Right lung (tissue), 5 donors: ENCODE results near the gene WRAP53. TPM values are rescaled to one million over a fixed set of nuclear protein-coding genes. Genes with fewer than 3 reads are reported as not detected.

Source experiments
- DNase-seq, 2 donors: peaks; one replicate each; pipeline ENCODE4 v3.0.0-alpha.2; 2013
- polyA plus RNA-seq, 5 donors: library from polyadenylated mRNA; unstranded; fragments of 120-200 nt; gene quantifications; one replicate each; pipeline versions ENCODE4 v1.2.1 to v1.2.3, GENCODE V29; 2013; ENCODE audit warnings: inconsistent platforms in 1 of 5, low replicate concordance in 1 of 5; ENCODE audit not compliant: insufficient read length in 5 of 5, insufficient read depth in 1 of 5

WRAP53 gene
- polyA plus RNA-seq, 5 donors, result 10.3 to 17.5 (median 13.3) TPM

- DNase-seq, result no peak
Measured at GRCh38 chr17:7739746-7740145, 51.5 kb downstream of the WRAP53 start.

DNA sequence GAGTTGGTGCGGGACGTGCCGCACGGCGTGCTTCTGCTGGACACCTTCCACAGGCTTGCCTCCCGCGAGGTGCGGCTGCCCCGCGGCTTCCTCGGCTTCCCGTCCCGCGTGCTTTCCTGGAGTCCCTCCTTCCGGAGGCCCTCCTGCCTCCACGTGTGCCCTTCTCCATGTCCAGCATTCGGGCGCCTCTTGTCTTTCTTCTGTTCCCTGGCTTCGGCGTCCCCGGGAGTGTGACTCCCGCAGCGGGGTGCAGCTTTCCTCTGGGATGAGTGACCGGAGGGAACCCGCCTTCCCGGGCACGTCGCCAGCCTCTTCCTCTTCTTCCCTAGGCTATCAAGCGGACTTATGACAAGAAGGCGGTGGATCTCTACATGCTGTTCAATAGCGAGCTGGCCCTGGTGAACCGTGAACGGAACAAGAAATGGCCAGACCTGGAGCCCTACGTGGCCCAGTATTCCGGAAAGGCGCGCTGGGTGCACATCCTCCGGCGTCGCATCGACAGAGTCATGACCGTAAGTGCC, 52.3 kb downstream of the WRAP53 start:
- DNase-seq, result no peak

DNA sequence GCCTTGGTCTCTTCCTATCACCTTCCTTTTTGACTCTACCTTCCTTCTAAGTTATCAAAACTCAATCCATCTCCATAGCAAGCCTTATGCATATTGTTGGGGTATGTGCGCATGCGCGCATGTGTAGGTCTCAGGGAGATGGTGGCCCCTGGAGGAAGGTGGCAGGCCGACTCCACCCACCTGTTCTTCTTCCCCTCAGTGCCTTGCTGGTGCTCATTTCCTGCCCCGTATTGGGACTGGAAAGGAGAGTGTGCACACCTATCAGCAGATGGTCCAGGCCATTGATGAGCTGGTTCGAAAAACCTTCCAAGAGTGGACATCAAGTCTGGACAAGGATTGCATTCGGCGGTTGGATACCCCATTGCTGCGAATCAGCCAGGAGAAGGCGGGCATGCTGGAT, 54.5 kb downstream of the WRAP53 start:
- DNase-seq, result no peak

DNA sequence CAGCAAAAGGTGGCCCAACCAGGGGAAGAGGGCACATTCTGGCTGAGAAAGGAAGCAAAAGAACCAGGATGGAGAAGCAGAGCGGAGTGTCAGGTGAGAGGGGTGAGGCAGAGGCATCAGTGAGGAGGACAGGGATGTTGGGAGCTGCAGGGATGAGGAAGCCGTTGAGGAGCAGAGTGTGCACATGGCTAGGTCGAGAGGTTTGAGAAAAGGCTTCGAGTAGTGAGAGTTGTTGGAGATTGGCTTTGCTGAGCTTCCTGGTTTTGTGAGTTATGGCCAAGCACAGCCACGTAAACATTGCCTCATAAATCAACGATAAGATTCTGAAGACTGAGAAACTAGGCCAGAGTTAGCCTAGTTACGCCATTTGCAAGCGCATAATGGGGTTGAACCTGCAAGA, 56.1 kb downstream of the WRAP53 start:
- no peak for DNase-seq

GRCh38 chr17:7745748-7746470, 57.6 kb downstream of the WRAP53 start:
- DNase-seq, result no peak

DNA sequence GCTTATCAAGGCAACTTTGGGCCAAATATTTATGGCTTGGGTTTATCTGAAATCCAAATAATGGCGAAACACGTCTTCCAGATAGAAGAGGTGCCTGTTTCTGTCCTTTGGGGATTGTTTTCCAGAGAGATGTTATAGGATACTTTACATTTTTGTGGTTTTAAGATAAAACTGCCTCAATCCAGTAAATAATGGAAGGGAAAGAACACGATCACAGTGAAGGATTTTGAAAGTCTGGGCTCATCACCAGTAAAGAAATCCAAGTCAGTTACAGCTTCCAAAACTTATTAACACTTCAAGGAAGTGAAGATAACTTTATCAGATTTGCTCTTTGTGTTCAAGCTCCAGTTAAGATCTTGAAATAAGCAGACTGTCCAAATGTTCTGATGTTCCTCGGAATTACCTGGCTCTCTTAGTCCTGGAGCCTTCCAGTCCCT, 59.4 kb downstream of the WRAP53 start:
- DNase-seq, result no peak

DNA sequence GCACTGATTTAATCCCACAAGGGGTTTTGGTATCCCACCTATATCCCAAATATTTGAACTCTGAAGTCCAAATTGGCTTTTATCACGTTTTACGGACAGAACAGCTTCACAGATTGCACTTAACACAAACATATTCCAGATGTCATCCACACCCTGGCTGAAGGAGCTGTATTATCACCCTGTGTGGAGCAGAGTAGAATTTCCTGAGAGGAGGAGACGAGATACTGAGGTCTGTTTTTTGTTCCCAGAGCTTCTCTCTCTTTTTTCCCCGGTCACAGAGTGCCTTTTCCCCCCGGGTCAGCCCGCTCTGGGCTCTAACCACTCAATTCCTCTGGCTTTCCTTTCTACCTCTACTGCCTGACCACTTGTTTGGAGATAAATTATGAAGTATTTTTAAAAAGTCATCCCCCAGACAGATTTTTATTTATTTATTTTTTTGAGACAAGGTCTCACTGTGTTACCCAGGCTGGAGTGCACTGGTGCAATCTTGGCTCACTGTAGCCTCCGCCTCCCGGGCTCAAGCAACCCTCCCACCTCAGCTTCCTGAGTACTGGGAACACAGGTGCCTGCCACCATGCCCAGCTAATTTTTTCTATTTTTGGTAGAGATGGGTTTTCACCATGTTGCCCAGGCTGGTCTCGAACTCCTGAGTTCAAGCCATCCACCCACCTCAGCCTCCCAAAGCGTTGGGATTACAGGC, 59.9 kb downstream of the WRAP53 start:
- no peak for DNase-seq

DNA sequence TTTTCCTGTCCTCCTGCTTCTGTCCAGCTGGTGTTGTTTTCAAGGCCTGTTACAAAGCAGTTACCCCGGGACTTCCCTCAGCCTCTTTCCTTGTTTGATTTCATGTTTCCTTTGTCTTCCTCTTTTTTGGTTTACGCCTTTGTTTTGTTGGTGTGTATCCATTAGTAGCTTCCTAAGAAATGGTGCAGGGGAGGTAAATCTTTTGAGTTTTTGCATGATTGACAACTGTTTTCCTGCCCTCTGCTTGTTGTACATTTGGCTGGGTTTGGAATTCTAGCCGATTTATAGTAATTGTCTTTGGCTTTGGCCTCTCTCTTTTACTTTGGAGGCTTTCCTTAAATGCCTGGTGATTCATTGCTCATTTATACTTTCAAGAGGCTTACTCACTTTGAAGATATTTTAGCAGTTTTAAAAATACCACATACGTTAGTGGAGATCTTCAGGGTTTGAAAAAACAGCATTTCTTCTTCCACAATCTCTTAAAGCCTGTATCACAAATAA, 62.1 kb downstream of the WRAP53 start:
- DNase-seq, result no peak

Other genes starting within 250 kb of the WRAP53 start
- gene FGF11, start 249.0 kb upstream of the WRAP53 start, polyA plus RNA-seq, result 1 to 10 TPM; 1.4 to 2.5 (median 1.9) TPM
- gene CHRNB1, start 243.4 kb upstream of the WRAP53 start, polyA plus RNA-seq, result 10 to 100 TPM in 3 of 5 donors, 1 to 10 TPM in 2; 9.0 to 14.8 (median 10.5) TPM
- 10 to 100 TPM; 36.6 to 52.9 (median 43.8) TPM for gene ZBTB4, start 208.8 kb upstream of the WRAP53 start, polyA plus RNA-seq
- under 1 TPM; 0.15 to 0.40 (median 0.35) TPM for gene SLC35G6, start 207.0 kb upstream of the WRAP53 start, polyA plus RNA-seq
- gene POLR2A, start 204.1 kb upstream of the WRAP53 start, polyA plus RNA-seq, result 100 to 1,000 TPM in 1 of 5 donors, 10 to 100 TPM in 4; 79.6 to 127 (median 89.6) TPM
- gene TNFSF12, start 139.4 kb upstream of the WRAP53 start, polyA plus RNA-seq, result 10 to 100 TPM; 20.1 to 40.5 (median 31.3) TPM
- 10 to 100 TPM; 16.2 to 23.2 (median 17.2) TPM for gene TNFSF13, start 129.7 kb upstream of the WRAP53 start, polyA plus RNA-seq
- 10 to 100 TPM; 61.1 to 72.4 (median 70.5) TPM for gene SENP3, start 126.6 kb upstream of the WRAP53 start, polyA plus RNA-seq
- gene CD68, start 108.8 kb upstream of the WRAP53 start, polyA plus RNA-seq, result 10 to 100 TPM; 30.7 to 40.7 (median 32.3) TPM
- 10 to 100 TPM; 83.2 to 98.1 (median 93.5) TPM for gene MPDU1, start 104.6 kb upstream of the WRAP53 start, polyA plus RNA-seq
- 1 to 10 TPM; 1.4 to 2.5 (median 1.8) TPM for gene SOX15, start 98.4 kb upstream of the WRAP53 start, polyA plus RNA-seq
- 10 to 100 TPM; 33.0 to 43.8 (median 38.6) TPM for gene FXR2, start 73.6 kb upstream of the WRAP53 start, polyA plus RNA-seq
- gene SAT2, start 60.7 kb upstream of the WRAP53 start, polyA plus RNA-seq, result 10 to 100 TPM; 70.6 to 93.8 (median 86.2) TPM
- 1 to 10 TPM; 1.1 to 2.0 (median 1.2) TPM for gene SHBG, start 58.3 kb upstream of the WRAP53 start, polyA plus RNA-seq
- 10 to 100 TPM; 20.5 to 31.5 (median 25.5) TPM for gene ATP1B2, start 37.6 kb upstream of the WRAP53 start, polyA plus RNA-seq
- gene TP53, start 987 bp upstream of the WRAP53 start, polyA plus RNA-seq, result 10 to 100 TPM; 68.9 to 88.2 (median 78.4) TPM
- gene EFNB3, start 16.7 kb downstream of the WRAP53 start, polyA plus RNA-seq, result 10 to 100 TPM; 28.2 to 37.8 (median 32.1) TPM
- 1 to 10 TPM; 1.1 to 3.8 (median 2.1) TPM for gene DNAH2, start 29.3 kb downstream of the WRAP53 start, polyA plus RNA-seq
- 10 to 100 TPM; 15.1 to 28.6 (median 25.7) TPM for gene KDM6B, start 145.7 kb downstream of the WRAP53 start, polyA plus RNA-seq
- 10 to 100 TPM; 12.5 to 23.6 (median 16.0) TPM for gene TMEM88, start 166.6 kb downstream of the WRAP53 start, polyA plus RNA-seq
- gene NAA38, start 169.1 kb downstream of the WRAP53 start, polyA plus RNA-seq, result 100 to 1,000 TPM in 1 of 5 donors, 10 to 100 TPM in 4; 58.2 to 121 (median 71.0) TPM
- gene CYB5D1, start 169.5 kb downstream of the WRAP53 start, polyA plus RNA-seq, result 10 to 100 TPM; 18.7 to 22.7 (median 19.6) TPM
- gene CHD3, start 200.3 kb downstream of the WRAP53 start, polyA plus RNA-seq, result 100 to 1,000 TPM; 177 to 239 (median 196) TPM
- 1 to 10 TPM; 2.2 to 3.4 (median 3.0) TPM for gene RNF227, start 227.8 kb downstream of the WRAP53 start, polyA plus RNA-seq
- 10 to 100 TPM in 3 of 5 donors, 1 to 10 TPM in 2; 8.7 to 12.1 (median 10.3) TPM for gene KCNAB3, start 241.4 kb downstream of the WRAP53 start, polyA plus RNA-seq
- gene TRAPPC1, start 243.5 kb downstream of the WRAP53 start, polyA plus RNA-seq, result 100 to 1,000 TPM; 111 to 164 (median 138) TPM
- 10 to 100 TPM; 67.3 to 82.5 (median 74.7) TPM for gene CNTROB, start 243.7 kb downstream of the WRAP53 start, polyA plus RNA-seq